BLaER1 (cell line): Measurements from ENCODE around the gene HIF3A.

Experiments used
- H3K27ac ChIP-seq: shearing (Covaris generic); formaldehyde crosslinking; 2 replicates; pipeline ENCODE4 v1.8.1; 2022
- H3K27me3 ChIP-seq: shearing (Covaris generic); formaldehyde crosslinking; 2 replicates; pipeline ENCODE4 v1.8.1; 2022
- H3K36me3 ChIP-seq: shearing (Covaris generic); formaldehyde crosslinking; 2 replicates; pipeline ENCODE4 v1.8.1; 2022
- H3K4me1 ChIP-seq: shearing (Covaris generic); formaldehyde crosslinking; 2 replicates; pipeline ENCODE4 v1.8.1; 2022
- H3K4me2 ChIP-seq: shearing (Covaris generic); formaldehyde crosslinking; 2 replicates; pipeline ENCODE4 v1.8.1; 2022
- H3K4me3 ChIP-seq: shearing (Covaris generic); formaldehyde crosslinking; 2 replicates; pipeline ENCODE4 v1.8.1; 2022
- H3K9ac ChIP-seq: shearing (Covaris generic); formaldehyde crosslinking; 2 replicates; pipeline ENCODE4 v1.8.1; 2022
- H3K9me3 ChIP-seq: shearing (Covaris generic); formaldehyde crosslinking; 2 replicates; pipeline ENCODE4 v1.8.1; 2022
- H4K20me1 ChIP-seq: shearing (Covaris generic); formaldehyde crosslinking; 2 replicates; pipeline ENCODE4 v1.8.1; 2022
- Cebpa-rat ChIP-seq: shearing (Covaris generic); IDR thresholded peaks from 2 replicates; pipeline ENCODE4 v1.8.1; 2022

Gene HIF3A

DNA sequence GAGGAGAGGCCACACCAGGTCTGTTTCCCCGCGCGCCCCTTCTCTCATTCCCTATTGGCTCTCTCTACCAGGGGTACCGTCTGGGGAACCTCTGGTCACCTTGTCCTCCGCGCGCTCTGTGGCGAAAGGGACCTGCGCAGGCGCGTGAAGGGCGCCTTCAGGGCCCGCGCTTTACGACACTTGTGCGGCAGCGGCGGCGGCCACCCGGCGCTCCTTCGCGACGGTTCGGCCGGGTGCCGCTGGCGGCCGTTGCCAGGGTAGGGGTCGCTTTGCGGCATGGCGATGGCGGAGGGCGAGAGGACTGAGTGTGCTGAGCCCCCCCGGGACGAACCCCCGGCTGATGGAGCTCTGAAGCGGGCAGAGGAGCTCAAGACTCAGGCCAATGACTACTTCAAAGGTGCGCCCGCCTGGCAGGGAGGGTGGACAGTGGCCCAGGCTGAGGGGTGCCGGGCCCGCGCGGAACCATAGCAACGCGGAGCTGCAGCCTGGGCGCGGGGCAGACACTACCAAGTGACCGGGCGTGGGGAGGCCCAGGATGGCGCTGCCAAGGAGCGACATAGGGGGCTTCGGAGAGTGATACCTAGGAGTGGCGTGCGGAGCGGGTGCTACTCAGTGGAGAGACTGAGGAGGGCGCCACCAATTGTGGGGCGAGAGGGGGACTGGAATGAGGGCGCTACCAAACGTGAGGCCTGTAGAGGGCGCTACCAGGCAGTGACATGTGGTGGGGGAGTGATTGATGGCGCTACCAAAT lies 50.2 kb downstream of the HIF3A start, which contains the start of gene PPP5C:
TSS of gene PPP5C (plus strand) at position 267 of the 751 bp plus-strand sequence. CDS start at position 277, 10 bp downstream.
- peak within 1 kb of the TSS; percentile 92 for H3K9ac ChIP-seq
- no peak for TF ChIP-seq Cebpa-rat
- peak within 1 kb of the TSS; percentile 95 for H3K4me3 ChIP-seq
- H3K27me3 ChIP-seq = no peaks in the 10 kb centered on the region
- H3K9me3 ChIP-seq = no peaks in the 10 kb centered on the region
- H3K27ac ChIP-seq = peak within 1 kb of the TSS; percentile 94
- H3K4me2 ChIP-seq = peak within 1 kb of the TSS; percentile 92
- peaks cover 26% of the 10 kb centered on the region for H4K20me1 ChIP-seq
- H3K4me1 ChIP-seq = peaks cover 73% of the 10 kb centered on the region
- peaks cover 20% of the 10 kb centered on the region for H3K36me3 ChIP-seq

GRCh38 chr19:46347572-46347883 lies 50.7 kb downstream of the HIF3A start:
- Histone ChIP-seq H3K36me3 (peaks cover 23% of the 10 kb centered on the region), H3K9me3 (no peaks in the 10 kb centered on the region), H3K4me1 (peaks cover 77% of the 10 kb centered on the region), H3K27me3 (no peaks in the 10 kb centered on the region), H3K4me3 (peak overlapping the region; percentile 95), H3K27ac (peak overlapping the region; percentile 94), H3K9ac (peak overlapping the region; percentile 92), H4K20me1 (peaks cover 31% of the 10 kb centered on the region), H3K4me2 (peak overlapping the region; percentile 92)
- no peak for TF ChIP-seq Cebpa-rat

DNA sequence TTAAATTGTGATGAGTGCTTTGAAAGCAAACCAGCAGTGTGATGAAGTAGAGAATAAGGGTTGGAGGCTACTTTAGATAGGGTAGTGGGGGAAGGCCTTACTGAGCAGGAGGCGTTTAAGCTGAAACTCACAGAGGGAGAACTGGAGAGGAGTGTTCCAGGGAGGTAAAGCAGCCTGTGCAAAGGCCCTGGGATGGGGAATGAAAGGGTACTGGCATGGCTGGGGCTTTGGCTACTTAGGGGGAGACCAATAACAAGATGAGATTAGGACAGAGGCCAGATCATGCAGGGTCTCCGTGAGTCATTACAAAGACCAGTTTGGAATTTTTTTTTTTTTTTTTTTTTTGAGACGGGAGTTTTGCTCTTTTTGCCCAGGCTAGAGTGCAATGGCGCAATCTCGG lies 51.1 kb downstream of the HIF3A start:
- H3K4me1 ChIP-seq = peaks cover 77% of the 10 kb centered on the region
- H3K4me2 ChIP-seq = peak overlapping the region; percentile 92
- TF ChIP-seq Cebpa-rat = no peak
- H3K9me3 ChIP-seq = no peaks in the 10 kb centered on the region
- peaks cover 27% of the 10 kb centered on the region for H3K36me3 ChIP-seq
- peak overlapping the region; percentile 95 for H3K4me3 ChIP-seq
- H3K27ac ChIP-seq = no peak overlapping the region
- H4K20me1 ChIP-seq = peaks cover 35% of the 10 kb centered on the region
- H3K9ac ChIP-seq = peak overlapping the region; percentile 92; the same call in 1 of the 2 replicates
- no peaks in the 10 kb centered on the region for H3K27me3 ChIP-seq

DNA sequence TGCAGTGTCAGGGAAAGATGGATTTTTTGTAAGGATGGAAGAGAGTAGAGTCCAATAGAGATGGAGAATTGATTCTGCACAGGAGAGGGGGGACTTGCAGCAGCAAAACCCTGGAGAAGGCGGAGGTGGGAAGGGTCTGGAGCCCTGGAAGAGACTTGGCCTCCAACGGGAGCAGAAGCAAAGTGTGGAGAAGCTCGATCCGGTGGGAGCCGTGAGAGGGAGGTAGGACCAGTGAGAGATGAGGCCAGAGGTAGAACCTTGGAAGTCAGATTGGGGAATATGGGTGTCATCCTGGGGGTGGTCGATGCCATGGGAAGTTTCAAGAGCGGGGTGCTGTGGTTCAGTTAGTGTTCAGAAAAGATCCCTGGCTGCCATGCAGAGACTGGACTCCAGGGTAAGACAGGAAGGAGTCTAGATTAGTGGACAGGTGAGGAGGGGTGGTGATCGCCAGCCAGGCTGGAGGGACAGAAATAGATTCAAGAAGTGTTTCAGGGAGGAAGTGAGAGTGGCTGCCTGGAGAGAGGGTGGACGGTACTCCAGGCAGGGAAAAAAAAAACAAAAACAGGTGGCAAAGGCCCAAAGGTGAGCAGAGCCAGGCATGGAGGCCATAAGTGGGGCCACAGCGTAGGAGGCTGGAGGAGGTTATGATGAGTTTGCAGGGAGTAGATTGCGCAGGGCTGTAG lies 52.6 kb downstream of the HIF3A start:
- no peak for TF ChIP-seq Cebpa-rat
- peak overlapping the region; percentile 86 for H3K27ac ChIP-seq
- H4K20me1 ChIP-seq = peaks cover 48% of the 10 kb centered on the region
- peaks cover 41% of the 10 kb centered on the region for H3K36me3 ChIP-seq
- H3K4me1 ChIP-seq = peaks cover 64% of the 10 kb centered on the region
- H3K9ac ChIP-seq = peak overlapping the region; percentile 76; the same call in 1 of the 2 replicates
- H3K4me3 ChIP-seq = peak overlapping the region; percentile 57
- H3K27me3 ChIP-seq = no peaks in the 10 kb centered on the region
- H3K4me2 ChIP-seq = peak overlapping the region; percentile 92
- no peaks in the 10 kb centered on the region for H3K9me3 ChIP-seq

DNA sequence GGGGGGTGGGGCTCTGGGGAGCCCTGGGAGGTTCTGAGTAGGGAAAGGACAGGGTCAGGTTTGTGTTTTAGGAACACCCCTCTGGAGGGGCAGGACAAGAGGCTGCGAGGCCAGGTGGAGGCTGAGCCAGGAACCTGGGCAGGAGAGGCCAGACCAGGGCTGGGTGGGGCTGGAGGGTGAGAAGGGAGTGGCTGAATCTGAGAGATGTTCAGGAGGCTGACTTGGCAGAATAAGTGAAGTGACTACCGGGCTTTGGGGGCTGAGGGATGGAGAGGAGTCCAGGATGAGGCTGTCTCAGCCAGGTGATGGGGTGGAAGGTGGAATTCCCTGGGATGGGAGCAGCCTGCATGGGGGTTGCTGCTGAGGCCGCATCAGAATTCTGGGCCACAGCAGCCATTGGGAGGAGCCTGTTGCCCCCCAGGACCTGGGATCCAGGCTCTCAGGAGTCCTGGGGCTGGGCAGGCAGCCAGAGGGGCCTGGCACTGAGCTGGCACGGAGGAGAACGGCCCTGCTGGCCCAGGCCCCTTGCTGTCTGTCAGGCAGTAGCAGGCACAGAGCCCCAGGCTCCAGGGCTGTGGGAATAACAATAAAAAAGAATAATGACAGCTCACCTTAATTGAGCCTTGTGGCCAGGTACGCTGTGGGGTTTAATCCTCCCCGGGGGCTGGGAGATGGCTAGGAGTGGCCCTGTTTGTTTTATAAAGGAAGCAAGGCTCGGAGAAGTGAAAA lies 53.4 kb downstream of the HIF3A start:
- Histone ChIP-seq H3K4me1 (peaks cover 64% of the 10 kb centered on the region), H3K27ac (peak overlapping the region; percentile 86), H3K4me3 (peak overlapping the region; percentile 57), H3K9ac (peak overlapping the region; percentile 76), H4K20me1 (peaks cover 55% of the 10 kb centered on the region), H3K9me3 (no peaks in the 10 kb centered on the region), H3K36me3 (peaks cover 48% of the 10 kb centered on the region), H3K4me2 (peak overlapping the region; percentile 92), H3K27me3 (no peaks in the 10 kb centered on the region)
- TF ChIP-seq Cebpa-rat = no peak

GRCh38 chr19:46350758-46351159 lies 53.9 kb downstream of the HIF3A start:
- Histone ChIP-seq H3K4me2 (peak overlapping the region; percentile 92), H4K20me1 (peaks cover 61% of the 10 kb centered on the region), H3K27ac (peak overlapping the region; percentile 86), H3K9ac (peak overlapping the region; percentile 76), H3K4me3 (peak overlapping the region; percentile 57), H3K36me3 (peaks cover 54% of the 10 kb centered on the region), H3K27me3 (no peaks in the 10 kb centered on the region), H3K9me3 (no peaks in the 10 kb centered on the region), H3K4me1 (peaks cover 64% of the 10 kb centered on the region)
- no peak for TF ChIP-seq Cebpa-rat

DNA sequence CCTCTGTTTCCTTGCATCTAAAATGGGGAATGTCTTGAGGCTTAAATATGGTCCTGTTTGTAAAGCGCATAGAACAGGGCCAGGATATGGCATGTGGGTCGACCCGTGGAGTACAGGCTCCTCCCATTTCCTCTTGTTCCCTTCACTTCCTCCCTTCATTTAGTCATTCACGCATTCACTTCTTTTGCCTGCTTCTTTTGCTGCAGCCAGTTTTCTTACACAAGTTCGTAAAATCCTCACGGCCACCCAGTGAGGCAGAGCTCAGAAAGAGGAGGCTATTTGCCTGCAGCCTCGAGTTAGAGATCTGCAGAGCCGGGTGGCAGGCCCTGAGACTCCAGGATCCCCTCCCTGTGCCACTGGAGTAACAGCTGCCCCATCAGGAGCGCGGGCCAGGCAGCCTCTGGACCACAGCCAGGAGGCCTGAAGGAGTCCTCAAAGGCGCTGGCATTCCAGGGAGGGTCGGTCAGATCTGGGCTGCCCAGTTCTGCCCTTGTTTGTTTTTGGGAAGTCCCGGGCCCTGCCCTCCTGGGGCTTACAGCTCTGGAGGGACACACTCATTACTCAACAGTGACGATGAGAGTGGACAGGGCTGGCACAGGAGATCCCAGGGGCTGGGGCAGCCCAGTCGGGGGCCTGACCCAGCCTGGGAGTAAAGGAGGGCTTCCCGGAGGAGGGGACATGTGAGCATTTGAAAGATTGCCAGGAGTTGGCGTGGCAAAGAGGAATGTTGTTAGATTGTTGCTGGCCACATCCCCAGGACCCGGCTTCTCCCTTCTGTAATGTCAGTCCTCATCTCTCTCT lies 54.6 kb downstream of the HIF3A start:
- no peak for TF ChIP-seq Cebpa-rat
- Histone ChIP-seq H3K36me3 (peaks cover 60% of the 10 kb centered on the region), H3K27ac (peak overlapping the region; percentile 86), H4K20me1 (peaks cover 67% of the 10 kb centered on the region), H3K9ac (peak overlapping the region; percentile 76), H3K4me1 (peaks cover 58% of the 10 kb centered on the region), H3K9me3 (no peaks in the 10 kb centered on the region), H3K4me3 (peak overlapping the region; percentile 57), H3K4me2 (peak overlapping the region; percentile 92), H3K27me3 (no peaks in the 10 kb centered on the region)

DNA sequence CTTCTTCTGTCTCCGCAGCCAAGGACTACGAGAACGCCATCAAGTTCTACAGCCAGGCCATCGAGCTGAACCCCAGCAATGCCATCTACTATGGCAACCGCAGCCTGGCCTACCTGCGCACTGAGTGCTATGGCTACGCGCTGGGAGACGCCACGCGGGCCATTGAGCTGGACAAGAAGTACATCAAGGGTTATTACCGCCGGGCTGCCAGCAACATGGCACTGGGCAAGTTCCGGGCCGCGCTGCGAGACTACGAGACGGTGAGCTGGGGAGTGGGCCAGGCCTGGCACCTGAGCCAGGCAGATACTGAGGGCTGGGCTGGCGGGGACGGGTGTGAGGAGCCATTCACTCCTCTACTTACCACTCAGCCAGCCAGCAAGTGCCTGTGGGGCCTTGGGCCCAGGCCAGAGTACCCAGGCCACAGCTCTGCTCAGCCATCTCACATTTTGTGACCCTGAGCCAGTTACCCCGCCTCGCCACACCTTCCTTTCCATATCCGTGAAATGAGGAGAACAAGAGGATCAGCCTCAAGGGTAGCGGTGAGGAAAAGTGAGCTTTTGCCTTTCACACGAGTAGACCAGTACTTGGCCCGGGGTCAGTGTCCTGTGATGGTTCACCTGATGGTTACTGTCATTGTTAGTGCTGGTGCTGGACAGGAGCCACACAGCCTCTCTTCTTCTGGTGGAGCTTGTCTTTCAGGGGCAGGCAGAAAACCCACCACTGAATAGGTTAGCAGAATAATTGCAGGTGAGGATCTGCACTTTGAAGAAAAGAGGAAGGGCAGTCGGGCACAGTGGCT lies 57.1 kb downstream of the HIF3A start:
- Histone ChIP-seq H3K27me3 (no peaks in the 10 kb centered on the region), H3K4me1 (peaks cover 42% of the 10 kb centered on the region), H3K4me2 (no peak overlapping the region), H3K27ac (no peak overlapping the region), H3K4me3 (no peak overlapping the region), H4K20me1 (peaks cover 78% of the 10 kb centered on the region), H3K36me3 (peaks cover 78% of the 10 kb centered on the region), H3K9ac (no peak overlapping the region), H3K9me3 (no peaks in the 10 kb centered on the region)
- no peak for TF ChIP-seq Cebpa-rat
